Keratinocyte (primary cell): ENCODE measurements around the gene ARHGAP31. TPM values are rescaled to one million over a fixed set of nuclear protein-coding genes. Genes with fewer than 3 reads are reported as not detected.
"Not testable (repeated sequence)": the region's sequence is repeated elsewhere in the genome, so short reads cannot be mapped to it uniquely, and the experiment has no call there.

Experiments
- DNase-seq: peaks from one replicate; pipeline ENCODE4 v3.0.0-alpha.2; 2011; ENCODE audit warnings: low read depth, missing footprints, low spot score
- FAIRE-seq: peaks from 2 replicates; lab custom pipeline; 2011; peaks lifted over from hg19 to GRCh38; lab: Jason Lieb, UNC
- H2AFZ ChIP-seq: 2 replicates; pipeline ENCODE4 v1.6.0; 2012; ENCODE audit warnings: low read length, control low read depth, inconsistent platforms; ENCODE audit not compliant: control insufficient read depth
- H3K27ac ChIP-seq: 2 replicates; pipeline ENCODE4 v1.5.1; 2011; ENCODE audit warnings: low read length; ENCODE audit not compliant: control insufficient read depth, insufficient read depth
- H3K27me3 ChIP-seq: 3 replicates; pipeline ENCODE4 v1.6.0; 2011; ENCODE audit warnings: low read length; ENCODE audit not compliant: control insufficient read depth, insufficient read depth; ENCODE audit errors: extremely low read depth
- H3K36me3 ChIP-seq, 2 experiments: 2 replicates in 1 of 2; 3 replicates in 1 of 2; pipeline ENCODE4 v1.5.1; 2011; ENCODE audit warnings: low read length in 2 of 2, mild to moderate bottlenecking in 1 of 2; ENCODE audit not compliant: control insufficient read depth in 2 of 2, insufficient read depth in 2 of 2; ENCODE audit errors: extremely low read depth in 1 of 2
- H3K4me1 ChIP-seq: 3 replicates; pipeline ENCODE4 v1.5.1; 2011; ENCODE audit warnings: low read length; ENCODE audit not compliant: control insufficient read depth, insufficient read depth; ENCODE audit errors: extremely low read depth
- H3K4me2 ChIP-seq: 3 replicates; pipeline ENCODE4 v1.6.0; 2011; ENCODE audit warnings: low read depth, low read length; ENCODE audit not compliant: control insufficient read depth, insufficient read depth; ENCODE audit errors: extremely low read depth
- H3K4me3 ChIP-seq, 3 experiments: fragments of 200-600 bp in 1 of 3; sonication (generic) in 1 of 3; 2 replicates in 2 of 3; 3 replicates in 1 of 3; pipeline ENCODE4 v1.5.1; 2011 to 2016; ENCODE audit warnings: low read length in 3 of 3, mild to moderate bottlenecking in 3 of 3, control low read depth in 2 of 3, inconsistent platforms in 1 of 3, low read depth in 1 of 3, mixed read lengths in 1 of 3, mixed run types in 1 of 3, moderate library complexity in 1 of 3; ENCODE audit not compliant: control insufficient read depth in 2 of 3, insufficient read depth in 2 of 3; ENCODE audit errors: extremely low read depth in 1 of 3
- H3K79me2 ChIP-seq: 2 replicates; pipeline ENCODE4 v1.6.0; 2012; ENCODE audit warnings: low read length; ENCODE audit not compliant: control insufficient read depth, insufficient read depth
- H3K9ac ChIP-seq: 3 replicates; pipeline ENCODE4 v1.6.0; 2011; ENCODE audit warnings: low read length; ENCODE audit not compliant: control insufficient read depth, insufficient read depth; ENCODE audit errors: extremely low read depth
- H3K9me1 ChIP-seq: 3 replicates; pipeline ENCODE4 v1.6.0; 2011; ENCODE audit warnings: low read length; ENCODE audit not compliant: control insufficient read depth, insufficient read depth; ENCODE audit errors: extremely low read depth
- H3K9me3 ChIP-seq: 2 replicates; pipeline ENCODE4 v1.5.1; 2012; ENCODE audit warnings: low read depth, low read length; ENCODE audit not compliant: control insufficient read depth
- H4K20me1 ChIP-seq: 3 replicates; pipeline ENCODE4 v1.6.0; 2011; ENCODE audit warnings: low read length; ENCODE audit not compliant: control insufficient read depth, insufficient read depth; ENCODE audit errors: extremely low read depth
- CTCF ChIP-seq, 3 experiments: IDR thresholded peaks in 1 of 3; conservative IDR thresholded peaks in 1 of 3; optimal IDR thresholded peaks in 1 of 3; 2 replicates in 2 of 3; 3 replicates in 1 of 3; pipeline versions ENCODE3 to v1.5.1; 2011; ENCODE audit warnings: low read length in 3 of 3, mild to moderate bottlenecking in 3 of 3, moderate library complexity in 2 of 3, control low read depth in 1 of 3, inconsistent platforms in 1 of 3; ENCODE audit not compliant: insufficient read depth in 2 of 3; ENCODE audit errors: extremely low read depth in 1 of 3
- EZH2 ChIP-seq: IDR thresholded peaks from one replicate; pipeline ENCODE4 v1.6.1; 2012; ENCODE audit warnings: inconsistent platforms, mild to moderate bottlenecking, low read length, moderate library complexity
- dilution Hi-C: fragments of 300-500 bp; cut with MboI; formaldehyde crosslinking; loops from one replicate; pipeline ENCODE4 v1.7.0; 2020; ENCODE audit warnings: low sequenced_read_pairs; ENCODE audit not compliant: extremely low pct_ligation_motif_present
- polyA plus RNA-seq, 5 experiments: library from polyadenylated mRNA; depleted of rRNA in 3 of 5; stranded (reverse) in 3 of 5; stranded (forward) in 1 of 5; unstranded in 1 of 5; fragments of >200 nt; gene quantifications; 1 replicate in 1 of 5; 2 replicates in 3 of 5; 3 replicates in 1 of 5; pipeline versions ENCODE4 v1.2.1 to v1.2.3, GENCODE V29; 2011 to 2012; ENCODE audit warnings: missing spikeins in 2 of 5, low read depth in 1 of 5, low replicate concordance in 1 of 5

The ARHGAP31 gene
- polyA plus RNA-seq, 1 donor (not counting 4 experiments of a cell fraction or from before 2014, with no cell fraction given): 3.0 TPM

DNA sequence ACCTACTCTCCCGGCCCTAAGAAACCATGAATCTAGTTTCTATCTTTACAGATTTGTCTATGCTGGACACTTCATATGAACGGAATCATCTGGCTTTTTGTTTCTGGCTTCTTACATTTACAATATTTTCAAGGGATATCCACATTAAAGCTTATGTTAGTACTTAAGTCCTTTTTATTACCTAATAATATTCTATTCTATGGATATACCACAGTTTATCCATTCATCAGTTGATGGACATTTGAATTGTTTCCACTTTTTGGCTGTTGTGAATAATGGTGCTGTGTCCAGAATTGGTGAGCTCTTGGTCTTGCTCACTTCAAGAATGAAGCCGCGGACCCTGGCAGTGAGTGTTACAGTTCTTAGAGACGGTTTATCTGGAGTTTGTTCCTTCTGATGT, 42.6 kb downstream of the ARHGAP31 start:
- no peak overlapping the region for H3K27ac ChIP-seq
- no peak overlapping the region for H3K4me2 ChIP-seq
- DNase-seq: no peak
- dilution Hi-C loops: no loop called here
- FAIRE-seq: no peak
- H3K9me3 ChIP-seq: no peaks in the 10 kb centered on the region
- H4K20me1 ChIP-seq: no peaks in the 10 kb centered on the region
- H3K4me3 ChIP-seq: no peak overlapping the region
- no peaks in the 10 kb centered on the region for H3K27me3 ChIP-seq
- H2AFZ ChIP-seq: no peak overlapping the region
- no peaks in the 10 kb centered on the region for H3K4me1 ChIP-seq
- TF ChIP-seq EZH2: no peak
- no peak for TF ChIP-seq CTCF (optimal IDR thresholded peaks at IDR 0.05 in 1 of 3, IDR thresholded peaks at IDR 0.05 in 1 of 3, conservative IDR thresholded peaks at IDR 0.05 in 1 of 3; ENCODE audit: extremely low read depth in 1 of 3, insufficient read depth in 2 of 3, low read length in 3 of 3)
- H3K9ac ChIP-seq: no peak overlapping the region
- no peaks in the 10 kb centered on the region for H3K9me1 ChIP-seq
- H3K36me3 ChIP-seq: no peaks in the 10 kb centered on the region
- no peaks in the 10 kb centered on the region for H3K79me2 ChIP-seq

DNA sequence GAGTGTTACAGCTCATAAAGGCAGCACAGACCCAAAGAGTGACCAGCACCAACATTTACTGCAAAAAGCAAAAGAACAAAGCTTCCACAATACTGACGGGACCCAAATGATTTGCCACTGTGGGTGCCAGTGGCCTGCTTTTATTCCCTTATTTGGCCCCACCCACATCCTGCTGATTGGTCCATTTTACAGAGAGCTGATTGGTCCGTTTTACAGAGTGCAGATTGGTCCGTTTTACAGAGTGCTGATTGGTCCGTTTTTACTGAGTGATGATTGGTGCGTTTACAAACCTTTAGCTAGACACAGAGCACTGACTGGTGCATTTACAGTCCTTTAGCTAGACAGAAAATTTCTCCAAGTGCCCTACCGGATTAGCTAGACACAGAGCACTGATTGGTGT, 43.2 kb downstream of the ARHGAP31 start:
- H3K4me3 ChIP-seq, H3K36me3 ChIP-seq, H3K9me3 ChIP-seq, H4K20me1 ChIP-seq, H3K9ac ChIP-seq, H3K4me2 ChIP-seq, DNase-seq, H3K4me1 ChIP-seq, H2AFZ ChIP-seq, dilution Hi-C loops, H3K27ac ChIP-seq, H3K79me2 ChIP-seq, H3K27me3 ChIP-seq, H3K9me1 ChIP-seq, FAIRE-seq: not testable (repeated sequence)

- Histone ChIP-seq H3K27me3 (no peaks in the 10 kb centered on the region), H4K20me1 (no peaks in the 10 kb centered on the region), H2AFZ (no peak overlapping the region), H3K27ac (no peak overlapping the region), H3K4me2 (no peak overlapping the region), H3K36me3 (no peaks in the 10 kb centered on the region), H3K9me3 (no peaks in the 10 kb centered on the region), H3K79me2 (no peaks in the 10 kb centered on the region), H3K4me3 (no peak overlapping the region), H3K4me1 (no peaks in the 10 kb centered on the region), H3K9ac (no peak overlapping the region), H3K9me1 (no peaks in the 10 kb centered on the region)
- FAIRE-seq (no peak), DNase-seq (no peak)
- TF ChIP-seq EZH2 (no peak), CTCF (optimal IDR thresholded peaks at IDR 0.05 in 1 of 3, IDR thresholded peaks at IDR 0.05 in 1 of 3, conservative IDR thresholded peaks at IDR 0.05 in 1 of 3; ENCODE audit: extremely low read depth in 1 of 3, insufficient read depth in 2 of 3, low read length in 3 of 3) (no peak)
- dilution Hi-C loops: no loop called here
These were observed 44.6 kb downstream of the ARHGAP31 start for GRCh38 chr3:119338754-119339153.
